H1 (cell line): ENCODE results near the gene NOC2L. TPM values are rescaled to one million over a fixed set of nuclear protein-coding genes. Genes with fewer than 3 reads are reported as not detected.
A peak's percentile ranks its signal among the peaks of the same experiment; 100 is the strongest.

Source experiments
- CTCF ChIA-PET: fragments of 300-600 bp; sonication (Branson Sonifier 250); formaldehyde crosslinking; loops from one replicate; lab custom pipeline; 2021; ENCODE audit not compliant: partially characterized antibody; lab: Charles Lee
- POLR2A ChIA-PET: fragments of 300-600 bp; sonication (Branson Sonifier 250); formaldehyde crosslinking; loops from one replicate; lab custom pipeline; 2021; ENCODE audit warnings: inconsistent platforms; ENCODE audit not compliant: partially characterized antibody; lab: Charles Lee
- DNase-seq, 2 experiments: peaks; one replicate each; pipeline versions ENCODE4 v3.0.0 to v3.0.0-alpha.2; 2010 to 2022; ENCODE audit warnings: low spot score in 2 of 2, low read depth in 1 of 2, mixed read lengths in 1 of 2
- FAIRE-seq: peaks from 2 replicates; lab custom pipeline; 2011; peaks lifted over from hg19 to GRCh38; lab: Jason Lieb, UNC
- H2AFZ ChIP-seq: 2 replicates; pipeline ENCODE4 v1.8.1; 2012; ENCODE audit warnings: low read length, inconsistent platforms
- H2AK5ac ChIP-seq: 2 replicates; pipeline ENCODE4 v1.6.1; 2013; ENCODE audit warnings: low read depth, low read length
- H2BK120ac ChIP-seq: replicated peaks from 2 replicates; pipeline ENCODE3; 2013; ENCODE audit warnings: low read depth, low read length, inconsistent platforms
- H2BK12ac ChIP-seq: 2 replicates; pipeline ENCODE4 v1.6.1; 2013; ENCODE audit warnings: low read depth, low read length
- H2BK15ac ChIP-seq: 2 replicates; pipeline ENCODE4 v1.6.1; 2013; ENCODE audit warnings: low read length
- H2BK20ac ChIP-seq: 2 replicates; pipeline ENCODE4 v1.6.1; 2013; ENCODE audit warnings: low read length
- H2BK5ac ChIP-seq: 2 replicates; pipeline ENCODE4 v1.6.1; 2013; ENCODE audit warnings: low read depth, low read length
- H3K14ac ChIP-seq: 2 replicates; pipeline ENCODE4 v1.6.1; 2013; ENCODE audit warnings: inconsistent platforms; ENCODE audit not compliant: insufficient read length
- H3K18ac ChIP-seq: 2 replicates; pipeline ENCODE4 v1.6.1; 2013; ENCODE audit warnings: low read length; ENCODE audit errors: extremely low read depth
- H3K23ac ChIP-seq: 2 replicates; pipeline ENCODE4 v1.6.1; 2013; ENCODE audit warnings: inconsistent platforms; ENCODE audit not compliant: insufficient read length
- H3K23me2 ChIP-seq: 2 replicates; pipeline ENCODE4 v1.6.1; 2013; ENCODE audit warnings: low read depth, low read length
- H3K27ac ChIP-seq: 2 replicates; pipeline ENCODE4 v1.6.1; 2011; ENCODE audit warnings: low read depth, low read length, inconsistent platforms
- H3K27me3 ChIP-seq, 4 experiments: replicated peaks in 1 of 4; 1 replicate in 1 of 4; 2 replicates in 3 of 4; pipeline versions ENCODE4 v1.6.1 to v1.8.1; 2011 to 2013; ENCODE audit warnings: low read length in 3 of 4, mild to moderate bottlenecking in 3 of 4, inconsistent platforms in 2 of 4, mixed read lengths in 2 of 4, moderate library complexity in 1 of 4; ENCODE audit not compliant: control insufficient read depth in 3 of 4, insufficient read depth in 3 of 4; ENCODE audit errors: extremely low read depth in 1 of 4
- H3K36me3 ChIP-seq, 4 experiments: 2 replicates each; pipeline versions ENCODE4 v1.6.1 to v1.8.1; 2011 to 2013; ENCODE audit warnings: mild to moderate bottlenecking in 4 of 4, low read length in 3 of 4, moderate library complexity in 2 of 4, control low read depth in 1 of 4, inconsistent platforms in 1 of 4; ENCODE audit not compliant: insufficient read depth in 4 of 4, control insufficient read depth in 2 of 4
- H3K4ac ChIP-seq: replicated peaks from 2 replicates; pipeline ENCODE3; 2013; ENCODE audit warnings: low read length, low read depth, mixed read lengths, inconsistent platforms; ENCODE audit not compliant: insufficient read length
- H3K4me1 ChIP-seq, 4 experiments: replicated peaks in 1 of 4; 1 replicate in 1 of 4; 2 replicates in 3 of 4; pipeline versions ENCODE4 v1.6.1 to v1.8.1; 2011 to 2013; ENCODE audit warnings: low read length in 3 of 4, inconsistent platforms in 2 of 4, mixed read lengths in 1 of 4; ENCODE audit not compliant: insufficient read depth in 4 of 4, control insufficient read depth in 3 of 4
- H3K4me2 ChIP-seq, 2 experiments: 2 replicates each; pipeline versions ENCODE4 v1.6.1 to v1.8.1; 2011 to 2013; ENCODE audit warnings: low read depth in 2 of 2, low read length in 2 of 2, control low read depth in 1 of 2, inconsistent platforms in 1 of 2, mild to moderate bottlenecking in 1 of 2; ENCODE audit not compliant: insufficient read depth in 1 of 2
- H3K4me3 ChIP-seq, 4 experiments: fragments of 200-600, 300-600 bp in 1 of 4; sonication (generic), shearing (Covaris generic), sonication (Bioruptor Twin) in 1 of 4; 2 replicates each; pipeline versions ENCODE4 v1.5.1 to v1.8.1; 2011 to 2016; ENCODE audit warnings: low read length in 4 of 4, low read depth in 3 of 4, control low read depth in 2 of 4, inconsistent platforms in 2 of 4, mild to moderate bottlenecking in 2 of 4, mixed read lengths in 1 of 4, moderate library complexity in 1 of 4; ENCODE audit not compliant: insufficient read depth in 2 of 4; ENCODE audit errors: extremely low read depth in 1 of 4
- H3K56ac ChIP-seq: replicated peaks from 2 replicates; pipeline ENCODE3; 2013; ENCODE audit warnings: low read depth, mild to moderate bottlenecking, mixed read lengths, low read length, inconsistent platforms; ENCODE audit not compliant: insufficient read length
- H3K79me1 ChIP-seq: 2 replicates; pipeline ENCODE4 v1.6.1; 2013; ENCODE audit warnings: low read depth, low read length, control low read depth
- H3K79me2 ChIP-seq, 2 experiments: 2 replicates each; pipeline versions ENCODE4 v1.6.1 to v1.8.1; 2012 to 2013; ENCODE audit warnings: low read length in 2 of 2, mild to moderate bottlenecking in 2 of 2, inconsistent platforms in 1 of 2; ENCODE audit not compliant: insufficient read depth in 2 of 2, control insufficient read depth in 1 of 2
- H3K9ac ChIP-seq, 4 experiments: replicated peaks in 1 of 4; 1 replicate in 1 of 4; 2 replicates in 3 of 4; pipeline versions ENCODE4 v1.6.1 to v1.8.1; 2011 to 2013; ENCODE audit warnings: low read depth in 3 of 4, low read length in 3 of 4, control low read depth in 2 of 4, mild to moderate bottlenecking in 2 of 4, moderate library complexity in 2 of 4, inconsistent platforms in 1 of 4; ENCODE audit errors: extremely low read depth in 1 of 4
- H3K9me3 ChIP-seq, 2 experiments: 2 replicates each; pipeline versions ENCODE4 v1.6.1 to v1.8.1; 2012 to 2013; ENCODE audit warnings: mild to moderate bottlenecking in 2 of 2, moderate library complexity in 2 of 2, control low read depth in 1 of 2, inconsistent platforms in 1 of 2, low read depth in 1 of 2, low read length in 1 of 2, mixed read lengths in 1 of 2; ENCODE audit not compliant: insufficient read depth in 2 of 2
- H4K20me1 ChIP-seq, 2 experiments: replicated peaks in 1 of 2; 2 replicates each; pipeline versions ENCODE3 to v1.8.1; 2011 to 2013; ENCODE audit warnings: inconsistent platforms in 2 of 2, low read length in 2 of 2, mild to moderate bottlenecking in 1 of 2; ENCODE audit not compliant: insufficient read depth in 2 of 2, control insufficient read depth in 1 of 2
- H4K5ac ChIP-seq: 2 replicates; pipeline ENCODE4 v1.6.1; 2013; ENCODE audit warnings: low read length, low read depth, mixed read lengths, inconsistent platforms; ENCODE audit not compliant: insufficient read length
- H4K8ac ChIP-seq: 2 replicates; pipeline ENCODE4 v1.8.0; 2013; ENCODE audit warnings: mild to moderate bottlenecking, moderate library complexity, low read length, inconsistent platforms; ENCODE audit not compliant: insufficient read depth; ENCODE audit errors: extremely low read depth
- H4K91ac ChIP-seq: replicated peaks from 2 replicates; pipeline ENCODE3; 2013; ENCODE audit warnings: low read length, mixed read lengths, inconsistent platforms; ENCODE audit not compliant: insufficient read length
- EP300 ChIP-seq, 2 experiments: IDR thresholded peaks; 1 replicate in 1 of 2; 2 replicates in 1 of 2; pipeline ENCODE4 v1.6.1; 2011 to 2012; ENCODE audit warnings: low read depth in 2 of 2, low read length in 2 of 2, mild to moderate bottlenecking in 2 of 2, borderline replicate concordance in 1 of 2, inconsistent platforms in 1 of 2, moderate library complexity in 1 of 2
- KDM1A ChIP-seq: fragments of 200-600, 300-600 bp; sonication (generic); IDR thresholded peaks from 2 replicates; pipeline ENCODE4 v1.7.1; 2016; ENCODE audit warnings: mild to moderate bottlenecking, low read length, borderline replicate concordance
- KDM4A ChIP-seq: IDR thresholded peaks from one replicate; pipeline ENCODE4 v1.7.1; 2012; ENCODE audit warnings: low read depth, mild to moderate bottlenecking, moderate library complexity, low read length, inconsistent platforms; ENCODE audit not compliant: severe bottlenecking
- WGBS, 2 experiments: shearing (Covaris generic) in 1 of 2; methylation state at CpG; one replicate each; pipeline versions ENCODE4 v1.1.6 to v1.1.7; 2013 to 2015; ENCODE audit warnings: low lambda C conversion rate in 2 of 2, mixed read lengths in 2 of 2, inconsistent platforms in 1 of 2, low coverage in 1 of 2, missing lambda C conversion rate in 1 of 2; ENCODE audit not compliant: insufficient replicate concordance in 2 of 2, insufficient coverage in 1 of 2, insufficient read length in 1 of 2; ENCODE audit errors: extremely low coverage in 1 of 2, missing lambda C conversion rate in 1 of 2; 5-methylcytosine and 5-hydroxymethylcytosine counted together
- polyA plus RNA-seq, 7 experiments: library from polyadenylated mRNA; depleted of rRNA in 3 of 7; stranded (reverse) in 5 of 7; unstranded in 2 of 7; fragments of >200 nt in 5 of 7; fragments of 200-250 nt in 2 of 7; gene quantifications; 1 replicate in 5 of 7; 2 replicates in 1 of 7; 4 replicates in 1 of 7; pipeline versions ENCODE4 v1.2.1 to v1.2.3, GENCODE V29; 2011 to 2013; ENCODE audit warnings: missing spikeins in 2 of 7, mixed read lengths in 2 of 7
- total RNA-seq: library from RNA; stranded (reverse); fragmentation: NEBNext Ultra II Directional; extraction: Animal tissue kit (Norgen Biotek cat#: 25700); gene quantifications from 2 replicates; pipeline ENCODE4 v1.2.1, GENCODE V29; 2021
- TF ChIP-seq, protein P1 (sequence below): IDR thresholded peaks from 2 replicates; pipeline ENCODE4 v1.6.1; 2011; ENCODE audit warnings: low read depth, mild to moderate bottlenecking, low read length; ENCODE audit not compliant: insufficient read depth
- TF ChIP-seq, protein P2 (sequence below): IDR thresholded peaks from 2 replicates; pipeline ENCODE4 v1.6.1; 2012; ENCODE audit warnings: inconsistent platforms
- TF ChIP-seq, protein P3 (sequence below), 3 experiments: IDR thresholded peaks; 1 replicate in 2 of 3; 2 replicates in 1 of 3; pipeline versions ENCODE4 v1.5.1 to v1.6.1; 2011; ENCODE audit warnings: low read length in 3 of 3, mild to moderate bottlenecking in 3 of 3, inconsistent platforms in 2 of 3, low read depth in 1 of 3, moderate library complexity in 1 of 3; ENCODE audit not compliant: insufficient read depth in 1 of 3; ENCODE audit errors: control extremely low read depth in 1 of 3

The NOC2L gene
- total and polyA plus RNA-seq, 2 of the 8 experiments (the other 6 are each of a cell fraction or from before 2014, with no cell fraction given) = 74.7 to 130 TPM

DNA sequence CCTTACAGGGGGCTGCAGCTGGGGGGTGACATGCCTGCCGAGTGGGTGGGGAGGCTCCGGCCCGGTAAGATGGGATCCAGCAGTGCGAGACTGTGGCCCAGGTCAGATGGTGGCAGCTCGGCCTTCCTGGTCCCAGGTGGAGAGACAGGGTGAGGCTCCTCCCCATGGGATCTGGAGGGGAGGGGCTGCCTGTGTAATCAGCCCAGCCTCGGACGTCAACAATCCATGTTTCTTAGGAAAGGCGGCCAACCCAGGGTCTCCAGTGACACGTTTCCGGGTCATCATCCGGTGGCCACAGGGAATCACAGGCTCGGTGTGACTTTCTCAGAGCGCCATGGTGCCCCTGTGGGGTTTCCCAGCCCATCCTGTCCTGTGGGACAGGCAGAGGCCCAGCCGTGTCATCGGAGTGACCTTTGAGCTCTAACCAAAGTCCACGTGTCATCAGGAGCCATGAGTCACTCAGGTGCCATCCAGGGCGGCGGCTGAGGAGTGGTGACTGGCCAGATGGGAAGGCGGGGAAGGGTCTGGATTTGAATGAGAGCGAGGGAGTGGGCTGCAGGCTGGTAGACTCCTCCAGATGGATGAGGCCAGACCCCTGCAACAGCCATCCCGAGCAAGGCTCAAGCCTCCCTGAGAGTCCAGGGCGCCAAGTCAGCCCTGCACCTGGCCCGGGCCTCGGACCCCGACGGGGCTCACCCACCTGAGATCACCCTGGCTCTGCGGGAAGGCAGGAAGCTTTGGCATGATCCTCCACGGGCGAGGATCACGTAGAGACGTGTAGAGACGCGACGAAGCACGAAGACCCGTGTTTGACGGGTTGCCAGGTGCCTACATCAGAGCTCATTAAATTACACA lies 47.5 kb upstream of the NOC2L start:
- peak overlapping the region; percentile 30 for H3K56ac ChIP-seq
- H3K79me1 ChIP-seq = no peaks in the 10 kb centered on the region
- POLR2A ChIA-PET = interaction anchor here (1.1 to 2.1 kb wide), 7 partner anchors 8 to 32 kb away, joined by 3 to 11 read pairs (median 5); partner anchors contain the start of gene AGRN
- no peak overlapping the region for H3K4me2 ChIP-seq
- no peak for FAIRE-seq
- H3K27me3 ChIP-seq = peaks cover 3 to 37% (median 19%) of the 10 kb centered on the region in 4 experiments
- CTCF ChIA-PET = interaction anchor here (0.6 to 2.4 kb wide), 8 partner anchors 8 to 285 kb away, joined by 3 to 11 read pairs (median 4); partner anchors contain the start of gene ISG15
- peaks cover 0 to 22% (median 9%) of the 10 kb centered on the region in 4 experiments; a peak in 3 of 7 replicates for H3K4me1 ChIP-seq
- H2BK120ac ChIP-seq = no peak overlapping the region
- H3K23me2 ChIP-seq = no peaks in the 10 kb centered on the region; the same call in 1 of the 2 replicates
- H4K5ac ChIP-seq = no peak overlapping the region
- H3K9ac ChIP-seq = no peak overlapping the region
- 0 out of 2 replicates have a peak overlapping the region, but pooled peaks have one; percentile 8 for H2BK5ac ChIP-seq
- H3K79me2 ChIP-seq = no peaks in the 10 kb centered on the region
- no peak overlapping the region for H3K14ac ChIP-seq
- H2AK5ac ChIP-seq = no peak overlapping the region
- H3K23ac ChIP-seq = no peak overlapping the region
- peaks cover 0 to 2% of the 10 kb centered on the region in 2 experiments for H4K20me1 ChIP-seq
- peak overlapping the region; percentile 84 for H4K8ac ChIP-seq
- peak overlapping the region; percentile 69 for H3K4ac ChIP-seq
- DNase-seq = peak in 1 of 2 experiments; percentile 47
- H3K27ac ChIP-seq = no peak overlapping the region
- H3K18ac ChIP-seq = peak overlapping the region; percentile 13; the same call in 1 of the 2 replicates
- no peak overlapping the region for H2AFZ ChIP-seq
- H2BK12ac ChIP-seq = peak overlapping the region; percentile 90
- no peak overlapping the region for H2BK20ac ChIP-seq
- WGBS, 2 experiments = 90% methylated on average over 37 of the region's 37 CpGs; no CpG with 5 or more reads in 1 of the 2 experiments
- H2BK15ac ChIP-seq = peak overlapping the region; percentile 40; the same call in 1 of the 2 replicates
- H3K9me3 ChIP-seq = no peaks in the 10 kb centered on the region
- no peak overlapping the region for H3K4me3 ChIP-seq
- H4K91ac ChIP-seq = no peak overlapping the region
- H3K36me3 ChIP-seq = no peaks in the 10 kb centered on the region
- TF ChIP-seq, protein P1, sequence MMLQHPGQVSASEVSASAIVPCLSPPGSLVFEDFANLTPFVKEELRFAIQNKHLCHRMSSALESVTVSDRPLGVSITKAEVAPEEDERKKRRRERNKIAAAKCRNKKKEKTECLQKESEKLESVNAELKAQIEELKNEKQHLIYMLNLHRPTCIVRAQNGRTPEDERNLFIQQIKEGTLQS = no peak
- TF ChIP-seq KDM4A (no peak), KDM1A (no peak), EP300 (IDR thresholded peaks at IDR 0.05; ENCODE audit: borderline replicate concordance in 1 of 2, low read depth in 2 of 2, low read length in 2 of 2) (no peak)
- TF ChIP-seq, protein P2, sequence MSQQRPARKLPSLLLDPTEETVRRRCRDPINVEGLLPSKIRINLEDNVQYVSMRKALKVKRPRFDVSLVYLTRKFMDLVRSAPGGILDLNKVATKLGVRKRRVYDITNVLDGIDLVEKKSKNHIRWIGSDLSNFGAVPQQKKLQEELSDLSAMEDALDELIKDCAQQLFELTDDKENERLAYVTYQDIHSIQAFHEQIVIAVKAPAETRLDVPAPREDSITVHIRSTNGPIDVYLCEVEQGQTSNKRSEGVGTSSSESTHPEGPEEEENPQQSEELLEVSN = no peak
- TF ChIP-seq, protein P3, sequence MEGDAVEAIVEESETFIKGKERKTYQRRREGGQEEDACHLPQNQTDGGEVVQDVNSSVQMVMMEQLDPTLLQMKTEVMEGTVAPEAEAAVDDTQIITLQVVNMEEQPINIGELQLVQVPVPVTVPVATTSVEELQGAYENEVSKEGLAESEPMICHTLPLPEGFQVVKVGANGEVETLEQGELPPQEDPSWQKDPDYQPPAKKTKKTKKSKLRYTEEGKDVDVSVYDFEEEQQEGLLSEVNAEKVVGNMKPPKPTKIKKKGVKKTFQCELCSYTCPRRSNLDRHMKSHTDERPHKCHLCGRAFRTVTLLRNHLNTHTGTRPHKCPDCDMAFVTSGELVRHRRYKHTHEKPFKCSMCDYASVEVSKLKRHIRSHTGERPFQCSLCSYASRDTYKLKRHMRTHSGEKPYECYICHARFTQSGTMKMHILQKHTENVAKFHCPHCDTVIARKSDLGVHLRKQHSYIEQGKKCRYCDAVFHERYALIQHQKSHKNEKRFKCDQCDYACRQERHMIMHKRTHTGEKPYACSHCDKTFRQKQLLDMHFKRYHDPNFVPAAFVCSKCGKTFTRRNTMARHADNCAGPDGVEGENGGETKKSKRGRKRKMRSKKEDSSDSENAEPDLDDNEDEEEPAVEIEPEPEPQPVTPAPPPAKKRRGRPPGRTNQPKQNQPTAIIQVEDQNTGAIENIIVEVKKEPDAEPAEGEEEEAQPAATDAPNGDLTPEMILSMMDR (IDR thresholded peaks at IDR 0.05; ENCODE audit: control extremely low read depth in 1 of 3, insufficient read depth in 1 of 3, low read depth in 1 of 3, low read length in 3 of 3) = no peak
